Mucosa of descending colon (tissue), 3 donors: ENCODE results near the gene BMPER. TPM values are rescaled to one million over a fixed set of nuclear protein-coding genes. Genes with fewer than 3 reads are reported as not detected.

Experiments used
- ATAC-seq: fragments of 200-7000 bp; cut with Tn5 transposase; one replicate; pipeline ENCODE4 v1.9.1; 2020; ENCODE audit warnings: mild to moderate bottlenecking, moderate library complexity
- DNase-seq, 3 donors: peaks; one replicate each; pipeline ENCODE4 v3.0.0-alpha.2; 2020
- H3K36me3 ChIP-seq: fragments of 200-600 bp; one replicate; pipeline ENCODE4 v1.8.0; 2021; ENCODE audit warnings: low read depth, mild to moderate bottlenecking
- H3K4me1 ChIP-seq: fragments of 200-600 bp; one replicate; pipeline ENCODE4 v1.8.0; 2021; ENCODE audit warnings: low read depth, mild to moderate bottlenecking
- H3K4me3 ChIP-seq: fragments of 200-600 bp; one replicate; pipeline ENCODE4 v1.8.0; 2021; ENCODE audit warnings: mild to moderate bottlenecking
- H3K9me3 ChIP-seq: fragments of 200-600 bp; one replicate; pipeline ENCODE4 v1.8.0; 2021; ENCODE audit warnings: mild to moderate bottlenecking
- intact Hi-C, 2 donors: fragments of 100-400 bp; cut with DNase I in 1 of 2; cut with micrococcal nuclease in 1 of 2; formaldehyde crosslinking; loops; one replicate each; pipeline versions ENCODE4 v1.11.0 to v1.11.1; 2022; cut with DNase I, micrococcal nuclease
- total RNA-seq, 3 donors: library from RNA; stranded (reverse); fragmentation: NEBNext Ultra II Directional in 2 of 3; extraction: Animal tissue kit (Norgen Biotek cat#: 25700) in 2 of 3; gene quantifications; one replicate each; pipeline versions ENCODE4 v1.2.1 to v1.2.4, GENCODE V29; 2021 to 2023
- TF ChIP-seq, protein P1 (sequence below): fragments of 200-600 bp; IDR thresholded peaks from one replicate; pipeline ENCODE4 v1.8.0; 2022; ENCODE audit warnings: antibody characterized with exemption, mild to moderate bottlenecking
- donor health status: DM: no; HTN: no; CAD: no; lungs with moderate emphysema.
- donor health status: DM: no; HTN: no; CAD: no.
- donor health status: DM: no; HTN: yes; CAD: no.

BMPER gene
- total RNA-seq, 3 donors from 2014 or later, result 1.3 to 2.0 (median 1.4) TPM

DNA sequence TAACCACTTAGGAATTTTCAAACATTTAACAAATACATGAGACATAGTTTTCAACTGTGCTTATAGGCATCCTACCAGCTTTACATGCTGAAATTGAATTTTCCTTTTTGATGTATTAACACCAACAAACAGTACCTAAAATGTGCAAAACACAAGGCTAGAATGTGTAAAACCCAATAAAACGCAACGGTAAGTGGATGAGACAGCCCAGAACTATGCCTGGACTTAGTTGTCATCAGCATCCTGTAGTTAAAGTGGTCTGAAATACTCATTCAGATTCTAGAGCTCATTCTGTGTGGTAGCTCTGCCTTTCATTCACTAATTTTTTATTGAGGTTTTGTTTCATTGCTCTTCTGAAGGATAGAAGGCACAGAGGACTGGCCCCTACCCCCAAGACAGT is 137.1 kb downstream of the BMPER start:
- no peaks in the 10 kb centered on the region for H3K36me3 ChIP-seq
- DNase-seq (no peak), ATAC-seq (no peak)
- H3K9me3 ChIP-seq, result no peaks in the 10 kb centered on the region
- TF ChIP-seq, protein P1, sequence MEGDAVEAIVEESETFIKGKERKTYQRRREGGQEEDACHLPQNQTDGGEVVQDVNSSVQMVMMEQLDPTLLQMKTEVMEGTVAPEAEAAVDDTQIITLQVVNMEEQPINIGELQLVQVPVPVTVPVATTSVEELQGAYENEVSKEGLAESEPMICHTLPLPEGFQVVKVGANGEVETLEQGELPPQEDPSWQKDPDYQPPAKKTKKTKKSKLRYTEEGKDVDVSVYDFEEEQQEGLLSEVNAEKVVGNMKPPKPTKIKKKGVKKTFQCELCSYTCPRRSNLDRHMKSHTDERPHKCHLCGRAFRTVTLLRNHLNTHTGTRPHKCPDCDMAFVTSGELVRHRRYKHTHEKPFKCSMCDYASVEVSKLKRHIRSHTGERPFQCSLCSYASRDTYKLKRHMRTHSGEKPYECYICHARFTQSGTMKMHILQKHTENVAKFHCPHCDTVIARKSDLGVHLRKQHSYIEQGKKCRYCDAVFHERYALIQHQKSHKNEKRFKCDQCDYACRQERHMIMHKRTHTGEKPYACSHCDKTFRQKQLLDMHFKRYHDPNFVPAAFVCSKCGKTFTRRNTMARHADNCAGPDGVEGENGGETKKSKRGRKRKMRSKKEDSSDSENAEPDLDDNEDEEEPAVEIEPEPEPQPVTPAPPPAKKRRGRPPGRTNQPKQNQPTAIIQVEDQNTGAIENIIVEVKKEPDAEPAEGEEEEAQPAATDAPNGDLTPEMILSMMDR, result no peak
- no peaks in the 10 kb centered on the region for H3K4me1 ChIP-seq
- H3K4me3 ChIP-seq, result no peak overlapping the region
- intact Hi-C loops, result no loop called here

- ATAC-seq (no peak), DNase-seq (no peak)
- intact Hi-C loops, result no loop called here
- TF ChIP-seq, protein P1, result no peak
- no peaks in the 10 kb centered on the region for H3K9me3 ChIP-seq
- no peaks in the 10 kb centered on the region for H3K36me3 ChIP-seq
- H3K4me3 ChIP-seq, result no peak overlapping the region
- H3K4me1 ChIP-seq, result no peaks in the 10 kb centered on the region
Observed at GRCh38 chr7:34043461-34044305, 138.3 kb downstream of the BMPER start.

- intact Hi-C loops, result no loop called here
- TF ChIP-seq, protein P1, result no peak
- Histone ChIP-seq H3K4me3 (no peak overlapping the region), H3K36me3 (no peaks in the 10 kb centered on the region), H3K4me1 (no peaks in the 10 kb centered on the region), H3K9me3 (no peaks in the 10 kb centered on the region)
- ATAC-seq (no peak), DNase-seq (no peak)
Observed at GRCh38 chr7:34044306-34044643, 138.9 kb downstream of the BMPER start.

DNA sequence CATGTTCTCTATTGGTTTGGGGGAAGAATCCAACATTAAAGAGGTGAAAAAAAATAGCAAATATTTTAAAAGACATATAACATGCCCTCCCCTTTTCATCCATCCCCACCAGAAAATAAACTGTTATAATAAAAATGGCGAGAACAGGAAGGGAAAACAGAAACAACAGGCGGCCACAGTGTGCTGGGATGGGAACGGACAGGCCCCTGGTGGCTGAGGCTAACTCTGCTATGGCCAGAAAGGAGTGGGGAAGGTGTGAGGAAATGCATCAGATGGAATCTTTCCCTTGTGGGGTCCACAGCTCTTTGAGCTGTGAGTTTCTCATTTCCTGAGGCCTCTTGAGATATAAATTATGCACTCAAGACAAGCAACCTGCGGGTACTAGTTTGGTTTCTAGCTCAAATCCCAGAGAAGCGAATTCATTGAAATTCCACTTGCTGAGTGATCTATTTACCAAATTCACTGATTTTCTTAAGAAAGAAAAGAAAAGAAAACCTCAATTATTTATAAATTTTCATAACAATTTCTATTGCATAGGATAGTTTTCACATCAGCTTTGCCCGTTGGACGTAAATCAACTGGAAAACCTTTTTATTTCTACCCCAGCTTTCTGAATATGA is 139.5 kb downstream of the BMPER start:
- TF ChIP-seq, protein P1, result no peak
- DNase-seq (no peak), ATAC-seq (no peak)
- intact Hi-C loops, result no loop called here
- H3K36me3 ChIP-seq, result no peaks in the 10 kb centered on the region
- no peaks in the 10 kb centered on the region for H3K9me3 ChIP-seq
- no peaks in the 10 kb centered on the region for H3K4me1 ChIP-seq
- H3K4me3 ChIP-seq, result no peak overlapping the region

DNA sequence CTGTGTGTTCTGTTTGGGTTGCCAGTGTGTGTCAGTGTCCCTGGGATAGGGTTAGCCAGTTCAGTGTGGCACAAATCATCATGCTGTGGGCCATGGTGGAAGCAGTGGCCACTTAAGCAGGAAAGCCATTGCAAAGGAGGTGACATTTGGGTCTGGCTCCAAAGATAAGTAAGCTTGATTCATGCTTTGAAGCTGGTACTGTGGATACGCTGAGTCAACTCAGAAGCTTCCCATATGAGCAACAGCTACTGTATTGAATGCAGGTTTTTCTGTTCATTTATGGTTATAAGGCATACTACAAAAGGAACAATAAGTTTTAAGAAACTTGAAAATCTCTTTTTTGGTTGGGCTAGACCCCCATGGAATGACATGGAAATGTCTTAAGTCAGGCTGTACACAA is 143.1 kb downstream of the BMPER start:
- H3K36me3 ChIP-seq, result no peaks in the 10 kb centered on the region
- no peak overlapping the region for H3K4me3 ChIP-seq
- H3K4me1 ChIP-seq, result no peaks in the 10 kb centered on the region
- intact Hi-C loops, result no loop called here
- ATAC-seq (no peak), DNase-seq (no peak)
- TF ChIP-seq, protein P1, result no peak
- no peaks in the 10 kb centered on the region for H3K9me3 ChIP-seq
